PFSK-1 (cell line): ENCODE data around the gene ZBTB16.

Experiments
- FOXP2 ChIP-seq: optimal IDR thresholded peaks from 2 replicates; pipeline ENCODE3; 2011; ENCODE audit warnings: borderline replicate concordance, control low read depth, inconsistent platforms; ENCODE audit not compliant: insufficient read depth; ENCODE audit errors: extremely low read length, extremely low read depth
- POLR2AphosphoS5 ChIP-seq: IDR thresholded peaks from 2 replicates; pipeline ENCODE4 v1.6.1; 2012; ENCODE audit warnings: low read depth, mild to moderate bottlenecking, control low read depth, low read length, moderate library complexity
- SIN3A ChIP-seq: IDR thresholded peaks from 2 replicates; pipeline ENCODE4 v1.6.1; 2012; ENCODE audit warnings: mild to moderate bottlenecking, low read length, moderate library complexity, borderline replicate concordance; ENCODE audit not compliant: insufficient read depth
- TAF1 ChIP-seq: IDR thresholded peaks from 2 replicates; pipeline ENCODE4 v1.6.1; 2012; ENCODE audit warnings: low read length, control low read depth, borderline replicate concordance; ENCODE audit not compliant: insufficient read depth
- TF ChIP-seq, protein P1 (sequence below), 2 experiments: IDR thresholded peaks; 2 replicates each; pipeline versions ENCODE4 v1.6.1 to v1.8.0; 2011 to 2012; ENCODE audit warnings: low read depth in 2 of 2, low read length in 2 of 2, control low read depth in 1 of 2, inconsistent platforms in 1 of 2, mild to moderate bottlenecking in 1 of 2, moderate library complexity in 1 of 2; ENCODE audit not compliant: insufficient read depth in 1 of 2

DNA sequence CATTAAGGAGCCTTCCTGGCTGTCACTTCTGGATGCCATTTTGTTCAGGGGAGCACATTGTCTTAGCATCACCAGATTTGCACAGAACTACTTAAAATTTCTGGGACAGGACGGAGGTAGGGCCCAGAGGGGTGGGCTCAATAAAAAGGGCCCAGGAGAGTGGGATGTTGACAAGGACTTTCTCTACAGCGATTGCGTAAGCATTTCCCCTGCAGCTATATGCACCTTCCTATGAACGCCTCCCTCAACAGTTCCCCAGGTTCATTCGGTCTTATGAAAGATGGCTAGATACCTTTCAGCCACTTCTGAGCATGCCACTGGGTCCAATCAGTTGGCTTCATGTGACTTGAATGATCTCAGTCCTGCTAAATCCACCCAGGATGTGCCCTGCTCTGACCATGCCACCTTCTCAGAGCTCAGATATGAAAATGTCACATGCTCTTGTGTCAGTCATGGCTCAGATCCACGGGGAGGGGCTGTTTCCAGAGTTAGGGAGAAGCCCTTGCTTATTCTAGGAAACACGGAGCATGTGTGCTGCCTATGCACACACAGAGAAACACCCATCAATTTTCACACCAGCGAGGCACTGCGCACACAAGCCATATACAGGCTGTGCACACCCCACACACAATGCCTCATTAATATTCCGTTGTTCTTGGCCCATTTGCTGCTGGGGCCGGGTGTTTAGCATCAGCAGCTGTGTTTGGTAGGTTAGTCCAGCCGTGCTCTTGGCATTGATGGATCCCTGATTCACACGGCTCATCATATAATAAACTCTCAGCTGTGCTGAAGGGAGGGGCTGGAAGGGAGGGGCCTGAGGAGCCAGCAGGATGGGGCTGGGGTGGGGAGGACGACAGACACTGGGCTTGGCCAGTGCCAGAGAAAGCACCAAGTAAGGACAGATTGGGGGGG lies 184.2 kb downstream of the ZBTB16 start:
- TF ChIP-seq POLR2AphosphoS5 = no peak
- TF ChIP-seq, protein P1, sequence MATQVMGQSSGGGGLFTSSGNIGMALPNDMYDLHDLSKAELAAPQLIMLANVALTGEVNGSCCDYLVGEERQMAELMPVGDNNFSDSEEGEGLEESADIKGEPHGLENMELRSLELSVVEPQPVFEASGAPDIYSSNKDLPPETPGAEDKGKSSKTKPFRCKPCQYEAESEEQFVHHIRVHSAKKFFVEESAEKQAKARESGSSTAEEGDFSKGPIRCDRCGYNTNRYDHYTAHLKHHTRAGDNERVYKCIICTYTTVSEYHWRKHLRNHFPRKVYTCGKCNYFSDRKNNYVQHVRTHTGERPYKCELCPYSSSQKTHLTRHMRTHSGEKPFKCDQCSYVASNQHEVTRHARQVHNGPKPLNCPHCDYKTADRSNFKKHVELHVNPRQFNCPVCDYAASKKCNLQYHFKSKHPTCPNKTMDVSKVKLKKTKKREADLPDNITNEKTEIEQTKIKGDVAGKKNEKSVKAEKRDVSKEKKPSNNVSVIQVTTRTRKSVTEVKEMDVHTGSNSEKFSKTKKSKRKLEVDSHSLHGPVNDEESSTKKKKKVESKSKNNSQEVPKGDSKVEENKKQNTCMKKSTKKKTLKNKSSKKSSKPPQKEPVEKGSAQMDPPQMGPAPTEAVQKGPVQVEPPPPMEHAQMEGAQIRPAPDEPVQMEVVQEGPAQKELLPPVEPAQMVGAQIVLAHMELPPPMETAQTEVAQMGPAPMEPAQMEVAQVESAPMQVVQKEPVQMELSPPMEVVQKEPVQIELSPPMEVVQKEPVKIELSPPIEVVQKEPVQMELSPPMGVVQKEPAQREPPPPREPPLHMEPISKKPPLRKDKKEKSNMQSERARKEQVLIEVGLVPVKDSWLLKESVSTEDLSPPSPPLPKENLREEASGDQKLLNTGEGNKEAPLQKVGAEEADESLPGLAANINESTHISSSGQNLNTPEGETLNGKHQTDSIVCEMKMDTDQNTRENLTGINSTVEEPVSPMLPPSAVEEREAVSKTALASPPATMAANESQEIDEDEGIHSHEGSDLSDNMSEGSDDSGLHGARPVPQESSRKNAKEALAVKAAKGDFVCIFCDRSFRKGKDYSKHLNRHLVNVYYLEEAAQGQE (IDR thresholded peaks at IDR 0.05; ENCODE audit: insufficient read depth in 1 of 2, low read depth in 2 of 2, low read length in 2 of 2) = no peak
- TF ChIP-seq SIN3A = no peak
- TF ChIP-seq TAF1 = no peak
- no peak for TF ChIP-seq FOXP2
